Kidney epithelial cell (primary cell): Measurements from ENCODE around the gene NELL2. TPM values are rescaled to one million over a fixed set of nuclear protein-coding genes. Genes with fewer than 3 reads are reported as not detected.
A peak's percentile ranks its signal among the peaks of the same experiment; 100 is the strongest.

Experiments
- DNase-seq: peaks from one replicate; pipeline ENCODE4 v3.0.0-alpha.2; 2010; ENCODE audit warnings: low read depth
- H3K27me3 ChIP-seq: 2 replicates; pipeline ENCODE4 v1.6.0; 2011; ENCODE audit warnings: low read length; ENCODE audit not compliant: control insufficient read depth, insufficient read depth
- H3K36me3 ChIP-seq: 2 replicates; pipeline ENCODE4 v1.5.1; 2011; ENCODE audit warnings: low read length; ENCODE audit not compliant: control insufficient read depth, insufficient read depth
- H3K4me3 ChIP-seq: 2 replicates; pipeline ENCODE4 v1.5.1; 2011; ENCODE audit warnings: low read depth, mild to moderate bottlenecking, control low read depth, low read length
- total RNA-seq: library from RNA; depleted of rRNA; stranded (reverse); fragments of >200 nt; gene quantifications from 2 replicates; pipeline ENCODE4 v1.2.3, GENCODE V29; 2015
- TF ChIP-seq, protein P1 (sequence below): IDR thresholded peaks from 2 replicates; pipeline ENCODE4 v1.5.1; 2011; ENCODE audit warnings: mild to moderate bottlenecking, moderate library complexity, low read length, control low read depth, inconsistent platforms; ENCODE audit not compliant: insufficient read depth, poor library complexity, severe bottlenecking

Gene NELL2
- total RNA-seq, 1 donor from 2014 or later = 3.5 TPM

DNA sequence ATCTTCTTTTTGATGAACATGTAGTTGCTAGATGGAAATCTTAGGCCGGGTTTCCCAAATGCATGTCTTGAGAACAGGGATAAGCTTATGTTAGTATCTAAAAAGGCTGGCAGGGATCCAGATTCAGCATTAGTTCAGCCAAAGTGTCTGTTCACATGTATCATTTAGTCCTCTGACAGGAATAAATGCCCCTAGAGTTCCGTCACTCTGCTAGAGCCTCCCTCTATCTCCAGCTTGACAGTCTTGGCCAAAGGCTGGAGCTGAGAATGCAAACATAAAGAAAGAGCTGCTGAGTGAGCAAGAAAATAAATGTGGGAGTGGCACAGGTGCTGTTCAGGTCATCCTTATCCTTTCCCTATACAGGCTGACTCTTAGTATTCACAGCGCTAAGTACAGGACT, 13.8 kb upstream of the NELL2 start:
- no peak for DNase-seq

GRCh38 chr12:44889162-44889561, 13.0 kb upstream of the NELL2 start:
- TF ChIP-seq, protein P1, sequence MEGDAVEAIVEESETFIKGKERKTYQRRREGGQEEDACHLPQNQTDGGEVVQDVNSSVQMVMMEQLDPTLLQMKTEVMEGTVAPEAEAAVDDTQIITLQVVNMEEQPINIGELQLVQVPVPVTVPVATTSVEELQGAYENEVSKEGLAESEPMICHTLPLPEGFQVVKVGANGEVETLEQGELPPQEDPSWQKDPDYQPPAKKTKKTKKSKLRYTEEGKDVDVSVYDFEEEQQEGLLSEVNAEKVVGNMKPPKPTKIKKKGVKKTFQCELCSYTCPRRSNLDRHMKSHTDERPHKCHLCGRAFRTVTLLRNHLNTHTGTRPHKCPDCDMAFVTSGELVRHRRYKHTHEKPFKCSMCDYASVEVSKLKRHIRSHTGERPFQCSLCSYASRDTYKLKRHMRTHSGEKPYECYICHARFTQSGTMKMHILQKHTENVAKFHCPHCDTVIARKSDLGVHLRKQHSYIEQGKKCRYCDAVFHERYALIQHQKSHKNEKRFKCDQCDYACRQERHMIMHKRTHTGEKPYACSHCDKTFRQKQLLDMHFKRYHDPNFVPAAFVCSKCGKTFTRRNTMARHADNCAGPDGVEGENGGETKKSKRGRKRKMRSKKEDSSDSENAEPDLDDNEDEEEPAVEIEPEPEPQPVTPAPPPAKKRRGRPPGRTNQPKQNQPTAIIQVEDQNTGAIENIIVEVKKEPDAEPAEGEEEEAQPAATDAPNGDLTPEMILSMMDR = no peak
- Histone ChIP-seq H3K27me3 (no peaks in the 10 kb centered on the region), H3K36me3 (no peaks in the 10 kb centered on the region), H3K4me3 (no peak overlapping the region)
- no peak for DNase-seq

More for the DNA sequence above, 13.8 kb upstream of the NELL2 start:
- Histone ChIP-seq H3K27me3 (no peaks in the 10 kb centered on the region), H3K4me3 (no peak overlapping the region), H3K36me3 (no peaks in the 10 kb centered on the region)
- TF ChIP-seq, protein P1 = no peak

DNA sequence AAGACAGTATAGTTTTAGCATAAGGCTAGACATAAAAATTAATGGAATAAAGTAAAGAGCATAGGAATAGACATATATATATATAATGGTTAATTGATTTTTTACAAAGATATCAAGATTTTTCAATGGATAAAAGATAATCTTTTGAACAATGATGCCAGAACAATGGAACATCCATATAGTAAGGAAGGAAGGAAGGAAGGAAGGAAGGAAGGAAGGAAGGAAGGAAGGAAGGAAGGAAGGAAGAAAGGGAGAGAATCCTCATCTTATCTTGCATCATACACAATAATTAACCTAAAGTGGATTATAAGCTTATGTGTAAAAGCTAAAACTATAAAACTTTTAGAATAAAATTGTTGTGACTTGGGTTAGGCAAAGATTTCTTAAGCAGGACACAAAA, 9.8 kb upstream of the NELL2 start:
- Histone ChIP-seq H3K27me3 (no peaks in the 10 kb centered on the region), H3K36me3 (no peaks in the 10 kb centered on the region), H3K4me3 (no peak overlapping the region)
- TF ChIP-seq, protein P1 = no peak
- no peak for DNase-seq

DNA sequence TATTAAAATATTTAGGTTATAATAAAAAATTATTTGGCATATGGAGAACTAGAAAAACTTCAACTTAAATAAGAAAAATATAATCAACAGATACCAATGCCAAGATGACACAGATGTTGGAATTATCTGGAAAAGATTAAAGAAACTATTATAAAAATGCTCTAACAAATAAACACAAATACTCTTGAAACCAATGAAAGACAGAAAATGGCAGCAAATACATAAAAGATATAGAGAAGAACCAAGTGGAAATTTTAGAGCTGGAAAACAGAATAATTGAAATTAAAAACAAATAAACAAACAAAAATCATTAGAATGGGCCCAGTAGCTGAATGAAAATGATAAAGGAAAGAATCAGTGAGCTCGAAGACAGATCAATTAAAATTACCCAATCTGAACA, 5.1 kb upstream of the NELL2 start:
- Histone ChIP-seq H3K4me3 (no peak overlapping the region), H3K36me3 (no peaks in the 10 kb centered on the region), H3K27me3 (peaks cover 10% of the 10 kb centered on the region)
- TF ChIP-seq, protein P1 = no peak
- no peak for DNase-seq

DNA sequence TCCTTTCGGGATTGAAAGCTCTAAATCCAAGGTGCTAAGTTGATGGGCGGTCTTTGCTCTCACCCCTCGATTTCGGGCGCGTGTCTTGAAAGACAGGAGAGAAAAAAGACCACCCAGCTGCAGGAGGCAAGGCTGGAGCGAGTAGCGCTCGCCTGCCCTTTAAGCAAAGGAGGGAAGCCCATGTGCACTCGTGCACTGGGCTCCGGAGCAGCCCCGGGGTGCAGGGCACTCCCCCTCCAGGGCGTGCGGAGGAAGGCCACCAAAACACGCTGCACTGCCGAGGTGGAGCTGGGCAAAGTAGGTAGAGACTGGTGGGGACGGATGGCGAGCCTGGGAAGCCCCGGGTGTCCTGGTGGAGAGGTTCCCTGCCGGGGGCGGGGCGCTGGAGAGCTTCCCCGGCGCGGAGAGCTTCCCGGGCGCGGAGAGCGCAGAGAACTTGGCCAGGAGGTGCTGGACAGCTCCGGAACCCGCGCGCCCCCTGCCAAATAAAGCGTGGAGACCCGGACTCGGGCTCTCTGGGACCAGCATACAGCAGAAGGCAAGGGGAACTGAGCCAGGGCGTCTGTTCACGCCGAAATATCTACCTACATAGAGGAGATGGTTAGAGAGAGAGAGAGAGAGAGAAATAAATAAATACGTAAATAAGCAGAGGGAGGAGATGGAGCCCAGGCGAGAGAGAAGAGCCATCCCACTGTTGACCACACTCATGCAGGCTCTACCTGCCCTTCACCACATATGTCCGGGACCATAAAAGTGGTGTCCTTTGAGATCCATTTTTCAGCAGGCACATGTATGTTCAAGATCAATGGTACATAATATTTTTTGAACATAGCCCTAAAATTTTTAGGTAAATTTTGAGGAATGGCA, 662 bp upstream of the NELL2 start:
- DNase-seq = no peak
- H3K36me3 ChIP-seq = no peaks in the 10 kb centered on the region
- TF ChIP-seq, protein P1 = no peak
- H3K27me3 ChIP-seq = peaks cover 27% of the 10 kb centered on the region
- peak overlapping the region; percentile 21 for H3K4me3 ChIP-seq
